HG02943 (cell line): ENCODE measurements around the gene DUSP6.

Experiments used
- ATAC-seq: cut with Tn5 transposase; IDR thresholded peaks from one replicate; pipeline ENCODE4 v1.9.1; 2021; ENCODE audit warnings: mild to moderate bottlenecking, low read depth, moderate library complexity; ENCODE audit not compliant: unreplicated experiment

DUSP6 gene

GRCh38 chr12:89305373-89305772 is 46.9 kb downstream of the DUSP6 start:
- no peak for ATAC-seq

DNA sequence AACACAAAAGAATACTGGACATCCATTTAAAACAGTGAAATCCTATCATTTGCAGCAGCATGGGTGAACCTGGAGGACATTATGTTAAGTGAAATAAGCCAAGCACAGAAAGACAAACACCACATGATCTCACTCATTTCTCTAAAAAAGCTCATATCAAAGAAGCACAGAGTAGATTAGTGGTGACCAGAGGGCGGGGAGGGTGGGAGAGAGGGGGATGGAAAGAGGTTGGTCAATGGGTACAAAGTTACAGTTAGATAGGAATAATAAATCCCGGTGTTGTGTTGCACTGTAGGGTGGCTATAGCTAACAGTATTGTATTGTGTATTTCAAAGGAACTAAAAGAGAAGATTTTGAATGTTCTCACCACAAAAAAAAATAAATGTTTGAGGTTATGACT is 52.4 kb downstream of the DUSP6 start:
- no peak for ATAC-seq

DNA sequence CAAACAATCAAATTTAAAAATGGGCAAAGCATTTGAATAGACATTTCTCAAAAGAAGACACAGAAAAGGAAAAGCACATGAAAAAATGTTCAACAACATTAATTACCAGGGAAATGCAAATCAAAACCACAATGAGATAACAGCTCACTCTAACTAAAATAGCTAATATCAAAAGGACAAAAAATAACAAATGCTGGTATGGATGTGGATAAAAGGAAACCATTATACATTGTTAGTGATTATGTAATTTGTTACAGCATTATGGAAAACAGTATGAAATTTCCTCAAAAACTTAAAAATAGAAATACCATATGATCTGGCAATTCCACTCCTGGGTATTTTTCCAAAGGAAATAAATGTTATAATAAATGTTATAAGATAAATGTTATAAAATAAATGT is 52.9 kb downstream of the DUSP6 start:
- ATAC-seq, result no peak
